ENCODE measurements around the gene XYLT1. TPM values are rescaled to one million over a fixed set of nuclear protein-coding genes. Genes with fewer than 3 reads are reported as not detected.

Gene XYLT1
- total and polyA plus RNA-seq, 2 of the 13 experiments (the other 11 are each of a cell fraction or from before 2014, with no cell fraction given) = not detected

GRCh38 chr16:17171250-17172143 is 299.3 kb downstream of the XYLT1 start (continued):
- TF ChIP-seq ZSCAN31 (CRISPR knock-in tag; IDR thresholded peaks at IDR 0.05; ENCODE audit: low read depth) = no peak
- TF ChIP-seq CEBPB (IDR thresholded peaks at IDR 0.05; ENCODE audit: borderline replicate concordance, low read depth, low read length) = peak; percentile 45; the same call in 1 of the 2 replicates

GRCh38 chr16:17170435-17170834 is 300.3 kb downstream of the XYLT1 start:
- Histone ChIP-seq H3K4me2 (ENCODE audit: low read depth, low read length) (no peak overlapping the region), H3K79me2 (ENCODE audit: insufficient read depth, low read length) (no peaks in the 10 kb centered on the region), H3K9ac (ENCODE audit: insufficient read depth, low read depth, low read length) (no peak overlapping the region), H3K36me3 (replicated peaks in 1 of 2; ENCODE audit: control insufficient read depth in 1 of 2, insufficient read depth in 2 of 2, low read length in 2 of 2) (no peaks in the 10 kb centered on the region), H3K27ac (ENCODE audit: extremely low read length, insufficient read depth, low read length) (no peak overlapping the region), H3K4me3 (replicated peaks in 1 of 3; ENCODE audit: insufficient read depth in 1 of 3, low read depth in 2 of 3, low read length in 3 of 3) (no peak overlapping the region), H2AFZ (ENCODE audit: low read length) (no peak overlapping the region), H3K27me3 (ENCODE audit: control insufficient read depth in 1 of 2, insufficient read depth in 2 of 2, low read length in 2 of 2) (peaks cover 2 to 22% of the 10 kb centered on the region in 2 experiments; a peak in 3 of 5 replicates), H3K4me1 (ENCODE audit: insufficient read depth, low read length) (no peaks in the 10 kb centered on the region), H3K9me3 (ENCODE audit: low read length) (no peaks in the 10 kb centered on the region), H4K20me1 (ENCODE audit: insufficient read depth, low read length) (no peaks in the 10 kb centered on the region; the same call in 1 of the 2 replicates)
- no TSS peak for BruUV-seq (replicated peaks)
- intact Hi-C loops (cut with micrococcal nuclease; ENCODE audit: unreplicated experiment) (no loop called here), in situ Hi-C loops (cut with HindIII; ENCODE audit: extremely low pct_ligation_motif_present, low pct_unique_long_range_greater_than_20kb) (no loop called here)
- WGBS (ENCODE audit: low lambda C conversion rate) = 4% methylated on average over 3 of the region's 3 CpGs
- FAIRE-seq (no peak), DNase-seq (ENCODE audit: low spot score) (no peak), ATAC-seq (no peak)
- ChIA-PET POLR2A (no interaction called here), CTCF (ENCODE audit: low intra/inter-chr PET ratio, low total read pairs) (no interaction called here)
- TF ChIP-seq EZH2 (conservative IDR thresholded peaks at IDR 0.05; ENCODE audit: low read depth, low read length) (no peak), ZBTB40 (IDR thresholded peaks at IDR 0.05) (no peak), ZBTB40 (CRISPR knock-in tag; IDR thresholded peaks at IDR 0.05) (no peak), ZNF83 (CRISPR knock-in tag; IDR thresholded peaks at IDR 0.05; ENCODE audit: borderline replicate concordance) (no peak), ZNF598 (CRISPR knock-in tag; IDR thresholded peaks at IDR 0.05; ENCODE audit: borderline replicate concordance) (no peak), MIXL1 (CRISPR knock-in tag; IDR thresholded peaks at IDR 0.05) (no peak), ZFAT (CRISPR knock-in tag; conservative IDR thresholded peaks at IDR 0.05) (no peak)

Data from HepG2 (cell line).